NCI-H2196 treated with DMSO at 0.1 percent for 48 hours (cell line): ENCODE results near the gene COL6A2.

Experiments used
- DNase-seq: peaks from one replicate; lab custom pipeline; 2025; ENCODE audit not compliant: unreplicated experiment; lab: John Stamatoyannopoulos, UW

The COL6A2 gene

DNA sequence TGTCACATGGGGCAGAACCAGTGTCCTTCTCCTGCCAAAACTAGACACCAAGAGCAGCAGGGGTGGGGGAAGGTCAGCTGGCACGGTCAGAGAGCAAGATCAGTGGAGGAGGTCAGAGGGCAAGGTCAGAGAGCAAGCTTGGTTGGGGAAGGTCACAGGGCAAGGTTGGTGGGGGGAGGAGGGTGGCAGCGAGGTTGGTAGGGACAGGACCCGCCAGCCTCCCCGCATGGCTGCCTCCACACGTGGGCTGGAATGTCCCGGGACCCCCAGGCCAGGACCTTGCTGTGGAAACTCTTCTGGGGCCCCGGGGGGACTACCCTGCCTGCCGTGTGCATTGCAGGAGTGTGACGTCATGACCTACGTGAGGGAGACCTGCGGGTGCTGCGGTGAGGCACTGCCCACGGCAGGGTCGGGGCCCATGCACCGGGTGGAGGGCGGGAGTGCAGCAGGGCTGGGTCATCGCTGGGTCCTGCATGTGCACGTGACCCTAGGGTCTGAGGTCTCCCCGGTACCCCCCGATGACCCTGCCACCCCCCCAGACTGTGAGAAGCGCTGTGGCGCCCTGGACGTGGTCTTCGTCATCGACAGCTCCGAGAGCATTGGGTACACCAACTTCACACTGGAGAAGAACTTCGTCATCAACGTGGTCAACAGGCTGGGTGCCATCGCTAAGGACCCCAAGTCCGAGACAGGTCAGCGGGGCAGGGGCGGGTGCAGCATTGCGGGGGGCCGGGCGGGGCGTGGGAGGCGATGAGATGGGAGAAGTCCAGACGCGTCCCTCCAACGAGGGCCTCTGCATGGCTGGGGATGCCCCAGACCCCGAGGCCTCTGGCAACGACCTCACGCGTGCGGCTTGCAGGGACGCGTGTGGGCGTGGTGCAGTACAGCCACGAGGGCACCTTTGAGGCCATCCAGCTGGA lies 27.3 kb downstream of the COL6A2 start:
- no peak for DNase-seq

DNA sequence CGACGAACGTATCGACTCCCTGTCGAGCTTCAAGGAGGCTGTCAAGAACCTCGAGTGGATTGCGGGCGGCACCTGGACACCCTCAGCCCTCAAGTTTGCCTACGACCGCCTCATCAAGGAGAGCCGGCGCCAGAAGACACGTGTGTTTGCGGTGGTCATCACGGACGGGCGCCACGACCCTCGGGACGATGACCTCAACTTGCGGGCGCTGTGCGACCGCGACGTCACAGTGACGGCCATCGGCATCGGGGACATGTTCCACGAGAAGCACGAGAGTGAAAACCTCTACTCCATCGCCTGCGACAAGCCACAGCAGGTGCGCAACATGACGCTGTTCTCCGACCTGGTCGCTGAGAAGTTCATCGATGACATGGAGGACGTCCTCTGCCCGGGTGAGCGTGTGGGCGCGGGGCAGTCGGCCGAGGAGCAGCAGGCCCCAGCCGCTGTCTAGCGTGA lies 28.0 kb downstream of the COL6A2 start:
- no peak for DNase-seq

GRCh38 chr21:46126309-46127238 lies 28.7 kb downstream of the COL6A2 start:
- DNase-seq: no peak

DNA sequence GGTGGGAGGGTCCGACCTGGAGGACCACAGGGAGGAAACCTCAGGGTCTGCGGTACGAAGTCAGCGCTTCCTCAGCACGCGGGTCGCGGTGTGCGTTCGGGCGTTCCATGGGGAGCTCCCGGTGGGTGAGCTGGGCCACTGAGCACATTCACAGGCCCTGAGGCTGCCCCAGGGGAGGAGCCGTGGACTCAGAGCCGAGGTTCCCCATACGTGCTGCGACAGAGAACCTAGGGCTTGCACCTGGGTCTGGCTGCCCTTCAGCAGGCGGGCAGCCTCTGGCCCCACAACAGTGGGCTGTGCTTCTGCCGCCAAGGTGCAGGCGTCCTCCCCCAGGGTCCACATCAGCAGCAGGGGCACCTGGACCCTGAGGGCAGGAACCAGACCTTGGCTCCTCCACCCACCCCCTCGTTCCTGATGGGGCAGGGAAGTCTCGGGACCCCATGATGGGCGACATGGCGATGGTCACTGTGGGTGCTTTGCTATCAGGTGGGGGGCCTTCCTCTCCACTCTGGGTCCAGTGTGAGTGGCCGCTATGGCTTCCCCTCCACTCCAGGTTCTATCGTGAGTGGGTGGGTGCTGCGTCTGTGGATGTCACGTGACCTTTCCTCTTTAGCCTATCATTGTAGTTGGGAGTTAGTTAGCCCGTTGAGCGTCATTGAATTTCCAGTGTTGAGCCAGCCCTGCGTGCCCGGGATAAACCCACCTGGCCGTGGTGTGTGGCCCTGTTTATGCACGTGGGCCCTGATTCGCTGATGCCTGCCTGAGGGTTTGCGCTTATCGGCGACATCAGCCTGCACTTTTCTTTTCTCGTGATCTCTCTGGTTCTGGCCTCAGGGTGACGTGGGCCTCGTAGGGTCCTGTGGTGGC lies 29.6 kb downstream of the COL6A2 start:
- no peak for DNase-seq

- no peak for DNase-seq
Observed at GRCh38 chr21:46128106-46128932, 30.4 kb downstream of the COL6A2 start.

DNA sequence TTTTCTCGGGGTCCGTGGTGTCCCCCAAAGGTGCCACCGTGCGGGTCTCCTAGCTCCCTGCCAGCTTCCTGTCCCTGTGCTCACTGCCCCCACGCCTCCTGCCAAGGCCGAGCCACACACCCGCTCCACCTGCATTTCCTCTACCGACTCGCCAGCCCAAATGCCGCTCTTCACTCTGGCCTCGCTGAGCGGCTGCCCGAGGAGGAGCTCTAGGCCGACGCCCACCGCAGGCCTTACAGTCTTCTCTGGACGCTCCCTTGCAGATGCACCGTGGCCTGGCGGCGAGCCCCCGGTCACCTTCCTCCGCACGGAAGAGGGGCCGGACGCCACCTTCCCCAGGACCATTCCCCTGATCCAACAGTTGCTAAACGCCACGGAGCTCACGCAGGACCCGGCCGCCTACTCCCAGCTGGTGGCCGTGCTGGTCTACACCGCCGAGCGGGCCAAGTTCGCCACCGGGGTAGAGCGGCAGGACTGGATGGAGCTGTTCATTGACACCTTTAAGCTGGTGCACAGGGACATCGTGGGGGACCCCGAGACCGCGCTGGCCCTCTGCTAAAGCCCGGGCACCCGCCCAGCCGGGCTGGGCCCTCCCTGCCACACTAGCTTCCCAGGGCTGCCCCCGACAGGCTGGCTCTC lies 31.1 kb downstream of the COL6A2 start:
- no peak for DNase-seq

DNA sequence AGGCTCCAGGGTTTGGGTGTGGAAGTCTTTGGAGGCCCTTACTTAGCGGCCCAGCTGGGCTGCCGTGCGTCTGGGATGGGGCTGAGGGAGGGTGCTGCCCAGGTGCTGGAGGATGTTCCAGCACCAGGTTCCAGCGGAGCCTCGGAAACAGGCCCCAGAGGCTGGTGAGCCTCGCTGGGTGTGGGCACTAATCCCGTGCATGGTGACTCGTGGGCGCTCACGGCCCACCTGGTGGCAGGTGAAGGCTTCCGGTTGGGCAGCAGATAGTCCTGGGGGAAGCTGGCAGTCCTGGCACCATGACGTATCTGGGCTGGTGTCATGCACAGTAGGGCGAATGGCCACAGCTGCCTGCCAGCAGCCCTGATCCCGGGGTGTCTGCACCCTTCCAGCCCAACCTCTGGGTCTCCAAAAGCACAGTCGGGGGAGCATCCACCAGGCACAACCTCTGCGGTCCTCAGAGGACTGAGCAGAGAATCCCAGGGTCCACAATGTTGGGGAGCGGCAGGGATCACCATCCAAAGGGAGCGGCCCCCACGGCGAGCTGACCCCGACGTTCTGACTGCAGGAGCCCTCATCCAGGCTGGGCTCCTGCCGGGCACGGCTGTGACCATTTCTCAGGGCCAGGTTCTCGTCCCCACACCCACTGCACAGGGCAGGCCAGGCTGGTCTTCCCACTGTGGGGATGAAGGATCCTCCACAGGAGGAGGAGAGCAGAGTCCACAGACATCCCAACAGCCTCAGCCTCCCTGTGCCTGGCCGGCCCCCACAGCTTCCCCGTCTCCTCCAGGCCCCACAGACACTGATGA lies 32.1 kb downstream of the COL6A2 start:
- DNase-seq: no peak

DNA sequence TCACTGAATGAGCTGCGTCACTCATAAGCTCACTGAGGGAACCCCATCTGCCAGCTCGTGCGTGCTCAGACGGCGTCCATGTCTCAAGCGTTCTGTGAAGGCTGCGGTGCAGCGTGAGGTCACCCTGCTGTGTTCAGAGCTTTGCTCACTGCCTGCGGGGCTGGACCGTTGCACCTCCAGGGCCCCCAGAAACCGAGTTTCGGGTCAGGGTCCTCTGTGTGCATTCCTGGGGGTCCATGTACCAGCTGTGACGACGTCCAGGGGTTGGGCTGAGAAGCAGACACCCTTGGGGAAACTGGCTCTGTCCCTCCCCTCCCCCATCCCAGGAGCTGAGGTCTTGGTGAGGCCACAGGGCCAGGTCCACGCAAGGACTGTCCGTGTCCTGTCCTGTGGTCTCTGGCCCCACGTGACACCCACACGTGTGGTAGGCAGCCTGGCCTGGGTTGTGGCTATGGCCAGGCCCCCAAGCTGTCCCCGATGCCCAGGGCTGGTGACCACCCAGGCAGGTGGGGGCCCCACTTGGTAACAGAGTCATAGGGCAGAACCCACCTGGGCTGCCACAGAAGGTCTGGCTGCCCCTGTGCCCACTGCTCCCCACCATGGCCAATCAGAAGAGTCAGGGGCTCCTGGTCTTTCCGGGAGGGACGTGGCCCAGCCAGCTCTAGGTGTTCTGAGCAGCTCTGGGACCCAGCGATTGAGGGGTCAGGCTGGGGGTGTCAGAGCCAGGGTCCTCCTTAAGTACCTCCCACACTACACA lies 33.1 kb downstream of the COL6A2 start:
- no peak for DNase-seq

DNA sequence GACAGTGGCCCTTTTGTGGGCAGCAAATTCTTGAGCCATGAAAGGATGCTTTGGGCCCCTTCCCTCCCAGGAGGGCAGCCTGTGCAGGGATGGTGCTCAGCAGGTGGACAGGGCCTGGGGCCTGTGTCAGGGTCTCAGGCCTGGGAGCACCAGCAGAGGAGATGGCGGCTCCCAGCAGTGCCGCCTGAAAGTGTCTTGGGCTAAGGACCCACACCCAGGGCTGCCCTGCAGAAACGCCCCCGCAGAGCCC lies 33.6 kb downstream of the COL6A2 start:
- no peak for DNase-seq

DNA sequence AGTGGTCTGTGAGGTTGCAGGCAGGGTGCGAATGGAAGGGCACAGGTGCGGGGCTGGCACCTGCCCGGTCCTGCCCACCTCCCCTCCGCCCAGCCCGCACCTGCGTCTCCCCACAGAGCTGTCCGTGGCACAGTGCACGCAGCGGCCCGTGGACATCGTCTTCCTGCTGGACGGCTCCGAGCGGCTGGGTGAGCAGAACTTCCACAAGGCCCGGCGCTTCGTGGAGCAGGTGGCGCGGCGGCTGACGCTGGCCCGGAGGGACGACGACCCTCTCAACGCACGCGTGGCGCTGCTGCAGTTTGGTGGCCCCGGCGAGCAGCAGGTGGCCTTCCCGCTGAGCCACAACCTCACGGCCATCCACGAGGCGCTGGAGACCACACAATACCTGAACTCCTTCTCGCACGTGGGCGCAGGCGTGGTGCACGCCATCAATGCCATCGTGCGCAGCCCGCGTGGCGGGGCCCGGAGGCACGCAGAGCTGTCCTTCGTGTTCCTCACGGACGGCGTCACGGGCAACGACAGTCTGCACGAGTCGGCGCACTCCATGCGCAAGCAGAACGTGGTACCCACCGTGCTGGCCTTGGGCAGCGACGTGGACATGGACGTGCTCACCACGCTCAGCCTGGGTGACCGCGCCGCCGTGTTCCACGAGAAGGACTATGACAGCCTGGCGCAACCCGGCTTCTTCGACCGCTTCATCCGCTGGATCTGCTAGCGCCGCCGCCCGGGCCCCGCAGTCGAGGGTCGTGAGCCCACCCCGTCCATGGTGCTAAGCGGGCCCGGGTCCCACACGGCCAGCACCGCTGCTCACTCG lies 34.1 kb downstream of the COL6A2 start:
- DNase-seq: no peak

DNA sequence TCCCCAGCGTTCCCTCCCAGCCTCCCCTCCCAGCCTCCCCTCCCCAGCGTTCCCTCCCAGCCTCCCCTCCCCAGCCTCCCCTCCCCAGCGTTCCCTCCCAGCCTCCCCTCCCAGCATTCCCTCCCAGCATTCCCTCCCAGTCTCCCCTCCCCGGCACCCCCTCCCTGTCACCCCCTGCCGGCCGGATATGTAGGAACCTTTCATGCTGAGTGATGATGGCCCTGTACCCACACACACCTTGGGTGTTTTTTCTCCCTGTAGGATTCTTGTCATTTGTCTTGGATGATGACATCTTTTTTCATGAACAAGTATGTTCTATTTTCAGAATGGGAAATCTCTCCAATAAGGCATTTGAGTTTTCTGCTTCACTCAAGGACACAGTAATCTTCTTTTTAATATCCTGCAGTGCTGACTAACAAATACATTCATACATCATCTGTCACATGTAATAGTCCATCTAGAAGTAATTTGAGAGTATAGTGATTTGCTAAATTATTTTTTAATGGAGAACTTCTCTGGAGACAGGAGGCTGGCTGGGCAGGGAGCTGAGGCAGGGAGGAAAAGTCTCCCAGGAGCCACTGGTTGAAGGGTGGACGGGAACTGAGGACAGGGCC lies 38.0 kb downstream of the COL6A2 start:
- no peak for DNase-seq

- no peak for DNase-seq
Observed at GRCh38 chr21:46136739-46137349, 38.9 kb downstream of the COL6A2 start.

GRCh38 chr21:46137908-46138307 lies 40.0 kb downstream of the COL6A2 start:
- DNase-seq: no peak

- DNase-seq: no peak
Observed at GRCh38 chr21:46138383-46138970, 40.6 kb downstream of the COL6A2 start.

DNA sequence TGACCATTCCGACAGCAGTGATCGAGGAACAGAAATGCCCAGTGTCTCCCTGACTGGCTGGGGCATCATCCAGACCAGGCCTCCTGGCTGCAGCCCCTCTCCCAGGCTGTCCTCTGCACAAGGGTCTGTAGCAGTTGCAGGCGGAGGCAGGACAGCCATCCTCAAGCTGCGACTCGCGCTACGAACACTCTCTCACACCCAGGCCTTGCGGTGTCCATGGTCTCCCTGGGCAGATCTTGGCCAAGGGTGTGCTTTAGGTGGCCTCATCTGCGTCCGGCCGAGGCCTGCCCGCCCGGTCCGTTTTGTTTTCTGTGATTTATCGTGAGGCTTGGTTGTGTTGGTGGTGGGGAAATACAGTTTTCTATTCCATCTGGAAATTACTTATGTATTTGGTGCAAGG lies 41.8 kb downstream of the COL6A2 start:
- no peak for DNase-seq

DNA sequence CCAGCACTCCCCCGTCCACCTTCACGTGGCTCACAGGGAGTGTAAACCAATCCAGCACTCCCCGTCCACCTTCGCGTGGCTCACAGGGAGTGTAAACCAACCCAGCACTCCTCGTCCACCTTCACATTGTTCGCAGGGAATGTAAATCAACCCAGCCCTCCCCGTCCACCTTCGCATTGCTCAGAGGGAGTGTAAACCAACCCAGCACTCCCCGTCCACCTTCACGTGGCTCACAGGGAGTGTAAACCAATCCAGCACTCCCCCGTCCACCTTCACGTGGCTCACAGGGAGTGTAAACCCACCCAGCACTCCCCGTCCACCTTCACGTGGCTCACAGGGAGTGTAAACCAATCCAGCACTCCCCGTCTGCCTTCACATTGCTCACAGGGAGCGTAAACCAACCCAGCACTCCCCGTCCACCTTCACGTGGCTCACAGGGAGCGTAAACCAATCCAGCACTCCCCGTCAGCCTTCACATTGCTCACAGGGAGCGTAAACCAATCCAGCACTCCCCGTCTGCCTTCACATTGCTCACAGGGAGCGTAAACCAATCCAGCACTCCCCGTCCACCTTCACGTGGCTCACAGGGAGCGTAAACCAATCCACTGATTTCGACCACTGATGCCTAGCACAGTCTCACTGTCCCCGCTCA lies 42.6 kb downstream of the COL6A2 start:
- DNase-seq: peak; percentile 65
